Lower lobe of right lung (tissue), 2 donors: ENCODE results near the gene FEZF2. TPM values are rescaled to one million over a fixed set of nuclear protein-coding genes. Genes with fewer than 3 reads are reported as not detected.

ENCODE experiments used
- ATAC-seq, 2 donors: fragments of 200-7000 bp; cut with Tn5 transposase; one replicate each; pipeline ENCODE4 v1.9.1; 2020 to 2022; ENCODE audit warnings: mild to moderate bottlenecking in 2 of 2, moderate library complexity in 2 of 2
- DNase-seq: peaks from one replicate; pipeline ENCODE4 v3.0.0-alpha.2; 2020
- H3K27ac ChIP-seq: fragments of 200-600 bp; one replicate; pipeline ENCODE4 v1.8.0; 2022
- H3K27me3 ChIP-seq: fragments of 200-600 bp; one replicate; pipeline ENCODE4 v1.8.0; 2022; ENCODE audit warnings: low read depth
- H3K36me3 ChIP-seq: fragments of 200-600 bp; one replicate; pipeline ENCODE4 v1.8.0; 2022; ENCODE audit warnings: mild to moderate bottlenecking
- H3K4me1 ChIP-seq: fragments of 200-600 bp; one replicate; pipeline ENCODE4 v1.8.0; 2022
- H3K4me3 ChIP-seq: fragments of 200-600 bp; one replicate; pipeline ENCODE4 v1.8.0; 2022; ENCODE audit warnings: mild to moderate bottlenecking
- H3K9me3 ChIP-seq: fragments of 200-600 bp; one replicate; pipeline ENCODE4 v1.8.0; 2022
- intact Hi-C: fragments of 100-400 bp; cut with DNase I; formaldehyde crosslinking; loops from one replicate; pipeline ENCODE4 v1.11.0; 2022
- total RNA-seq: library from RNA; stranded (reverse); fragmentation: NEBNext Ultra II Directional; extraction: Animal tissue kit (Norgen Biotek cat#: 25700); gene quantifications from one replicate; pipeline ENCODE4 v1.2.1, GENCODE V29; 2021
- TF ChIP-seq, protein P1 (sequence below): fragments of 200-600 bp; IDR thresholded peaks from one replicate; pipeline ENCODE4 v1.8.0; 2022; ENCODE audit warnings: antibody characterized with exemption, mild to moderate bottlenecking
- donor health status: DM: no; HTN: yes; CAD: no; lungs with severe emphysema.

Gene FEZF2
- total RNA-seq, 1 donor from 2014 or later: not detected

DNA sequence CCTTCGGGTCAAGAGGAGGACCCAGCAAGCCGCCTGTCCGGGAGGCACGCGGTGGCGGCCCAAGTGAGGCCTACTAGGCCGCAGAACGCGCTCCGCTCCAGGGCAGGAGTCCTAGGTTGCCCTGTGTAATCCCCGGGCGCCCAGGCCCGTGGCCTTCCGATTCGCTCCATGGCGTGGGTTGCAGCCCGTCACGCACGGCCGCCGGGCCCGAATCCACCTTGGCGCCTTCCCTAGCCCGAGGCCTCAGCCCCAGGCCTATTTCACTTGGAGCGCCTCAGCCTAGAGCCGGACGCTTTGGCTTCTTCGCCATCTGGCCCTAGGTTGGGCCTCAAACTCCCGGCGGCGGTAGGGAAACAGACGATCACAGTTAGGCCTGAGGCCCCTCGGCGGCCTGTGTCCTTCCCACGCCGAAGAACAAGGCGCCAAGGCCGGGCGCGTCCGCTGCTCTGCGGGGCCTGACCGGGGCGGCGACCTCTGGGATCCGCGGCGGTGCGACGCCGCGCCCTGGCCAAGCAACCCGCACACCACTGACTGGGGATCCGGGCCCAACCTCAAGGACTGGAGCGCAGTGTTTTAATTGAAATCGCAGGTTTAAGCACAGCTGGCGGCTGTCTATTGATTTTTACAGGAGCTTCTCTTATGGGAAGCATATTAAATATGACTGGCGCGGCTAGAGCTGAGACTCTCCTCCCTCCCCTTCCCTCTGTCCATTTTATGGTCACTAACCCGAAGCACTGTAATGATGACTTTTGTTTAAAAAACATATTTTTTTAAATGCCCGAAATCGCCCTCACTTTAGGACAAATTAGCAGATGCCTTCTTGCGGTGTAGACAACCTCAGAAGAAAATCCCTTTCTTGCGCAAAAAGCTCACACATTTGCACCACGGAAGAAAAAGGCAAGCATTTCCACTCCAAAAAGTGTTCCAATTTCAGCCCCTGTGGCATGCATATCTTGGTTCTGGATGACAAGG, 3.8 kb upstream of the FEZF2 start:
- intact Hi-C loops: no loop called here
- DNase-seq: no peak
- Histone ChIP-seq H3K9me3 (no peaks in the 10 kb centered on the region), H3K27ac (no peak overlapping the region), H3K27me3 (peaks cover 94% of the 10 kb centered on the region), H3K36me3 (no peaks in the 10 kb centered on the region), H3K4me3 (no peak overlapping the region), H3K4me1 (peaks cover 7% of the 10 kb centered on the region)
- ATAC-seq: no peak
- TF ChIP-seq, protein P1, sequence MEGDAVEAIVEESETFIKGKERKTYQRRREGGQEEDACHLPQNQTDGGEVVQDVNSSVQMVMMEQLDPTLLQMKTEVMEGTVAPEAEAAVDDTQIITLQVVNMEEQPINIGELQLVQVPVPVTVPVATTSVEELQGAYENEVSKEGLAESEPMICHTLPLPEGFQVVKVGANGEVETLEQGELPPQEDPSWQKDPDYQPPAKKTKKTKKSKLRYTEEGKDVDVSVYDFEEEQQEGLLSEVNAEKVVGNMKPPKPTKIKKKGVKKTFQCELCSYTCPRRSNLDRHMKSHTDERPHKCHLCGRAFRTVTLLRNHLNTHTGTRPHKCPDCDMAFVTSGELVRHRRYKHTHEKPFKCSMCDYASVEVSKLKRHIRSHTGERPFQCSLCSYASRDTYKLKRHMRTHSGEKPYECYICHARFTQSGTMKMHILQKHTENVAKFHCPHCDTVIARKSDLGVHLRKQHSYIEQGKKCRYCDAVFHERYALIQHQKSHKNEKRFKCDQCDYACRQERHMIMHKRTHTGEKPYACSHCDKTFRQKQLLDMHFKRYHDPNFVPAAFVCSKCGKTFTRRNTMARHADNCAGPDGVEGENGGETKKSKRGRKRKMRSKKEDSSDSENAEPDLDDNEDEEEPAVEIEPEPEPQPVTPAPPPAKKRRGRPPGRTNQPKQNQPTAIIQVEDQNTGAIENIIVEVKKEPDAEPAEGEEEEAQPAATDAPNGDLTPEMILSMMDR: no peak

DNA sequence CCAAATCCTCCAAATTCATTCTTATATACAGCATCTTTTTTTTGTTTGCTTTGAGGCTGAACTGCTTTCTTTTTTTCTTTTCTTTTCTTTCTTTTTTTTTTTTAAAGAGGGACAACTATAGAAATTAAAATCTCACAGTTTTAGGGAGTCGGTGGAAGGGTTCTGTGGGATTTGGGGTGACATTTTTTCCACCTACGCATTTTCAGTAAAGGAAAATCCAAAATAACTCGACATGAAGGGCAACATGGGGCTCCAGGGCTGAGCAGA, 3.0 kb upstream of the FEZF2 start:
- Histone ChIP-seq H3K36me3 (no peaks in the 10 kb centered on the region), H3K27me3 (peaks cover 99% of the 10 kb centered on the region), H3K27ac (no peak overlapping the region), H3K9me3 (no peaks in the 10 kb centered on the region), H3K4me3 (no peak overlapping the region), H3K4me1 (peaks cover 7% of the 10 kb centered on the region)
- intact Hi-C loops: no loop called here
- TF ChIP-seq, protein P1: no peak
- no peak for DNase-seq
- ATAC-seq: no peak

DNA sequence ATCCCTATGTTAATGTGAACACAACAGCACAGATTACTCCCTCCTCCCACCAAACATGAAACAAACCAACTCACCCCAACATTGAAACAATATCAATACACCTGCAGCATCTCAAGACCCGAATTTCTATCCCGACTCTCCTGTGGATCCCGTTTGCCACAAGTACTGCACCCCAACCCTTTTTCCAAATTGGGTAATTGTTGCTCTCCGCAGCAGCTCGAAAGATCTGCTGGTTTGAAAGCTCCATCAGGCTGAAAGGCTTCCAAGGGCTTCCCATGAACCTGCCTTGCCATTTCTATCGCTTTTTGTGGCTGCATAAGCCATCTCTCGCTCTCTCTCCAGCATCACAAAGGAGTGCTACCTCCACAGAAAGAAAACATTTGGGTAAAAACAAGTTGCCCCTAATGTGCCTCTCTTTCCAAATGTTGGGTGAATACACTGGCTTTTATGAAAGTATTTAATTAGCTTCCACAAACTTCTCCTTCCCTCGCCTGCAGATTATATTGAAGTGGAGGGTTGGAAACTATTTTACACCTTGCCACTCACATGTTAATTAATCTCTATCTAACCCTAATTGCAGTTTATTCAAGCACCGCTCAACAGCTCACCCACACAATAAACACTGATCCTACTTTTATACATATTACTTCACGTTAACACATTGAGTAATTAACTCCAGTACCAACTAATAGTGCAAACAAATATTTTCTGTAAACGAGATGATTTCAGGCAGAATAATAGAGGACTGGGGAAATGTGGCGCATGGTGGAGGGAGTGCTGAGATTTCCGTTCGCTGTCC, 2.5 kb upstream of the FEZF2 start:
- no peak for ATAC-seq
- H3K36me3 ChIP-seq: no peaks in the 10 kb centered on the region
- no peak overlapping the region for H3K4me3 ChIP-seq
- intact Hi-C loops: no loop called here
- TF ChIP-seq, protein P1: no peak
- peaks cover 99% of the 10 kb centered on the region for H3K27me3 ChIP-seq
- peaks cover 7% of the 10 kb centered on the region for H3K4me1 ChIP-seq
- H3K9me3 ChIP-seq: no peaks in the 10 kb centered on the region
- H3K27ac ChIP-seq: no peak overlapping the region
- DNase-seq: no peak

DNA sequence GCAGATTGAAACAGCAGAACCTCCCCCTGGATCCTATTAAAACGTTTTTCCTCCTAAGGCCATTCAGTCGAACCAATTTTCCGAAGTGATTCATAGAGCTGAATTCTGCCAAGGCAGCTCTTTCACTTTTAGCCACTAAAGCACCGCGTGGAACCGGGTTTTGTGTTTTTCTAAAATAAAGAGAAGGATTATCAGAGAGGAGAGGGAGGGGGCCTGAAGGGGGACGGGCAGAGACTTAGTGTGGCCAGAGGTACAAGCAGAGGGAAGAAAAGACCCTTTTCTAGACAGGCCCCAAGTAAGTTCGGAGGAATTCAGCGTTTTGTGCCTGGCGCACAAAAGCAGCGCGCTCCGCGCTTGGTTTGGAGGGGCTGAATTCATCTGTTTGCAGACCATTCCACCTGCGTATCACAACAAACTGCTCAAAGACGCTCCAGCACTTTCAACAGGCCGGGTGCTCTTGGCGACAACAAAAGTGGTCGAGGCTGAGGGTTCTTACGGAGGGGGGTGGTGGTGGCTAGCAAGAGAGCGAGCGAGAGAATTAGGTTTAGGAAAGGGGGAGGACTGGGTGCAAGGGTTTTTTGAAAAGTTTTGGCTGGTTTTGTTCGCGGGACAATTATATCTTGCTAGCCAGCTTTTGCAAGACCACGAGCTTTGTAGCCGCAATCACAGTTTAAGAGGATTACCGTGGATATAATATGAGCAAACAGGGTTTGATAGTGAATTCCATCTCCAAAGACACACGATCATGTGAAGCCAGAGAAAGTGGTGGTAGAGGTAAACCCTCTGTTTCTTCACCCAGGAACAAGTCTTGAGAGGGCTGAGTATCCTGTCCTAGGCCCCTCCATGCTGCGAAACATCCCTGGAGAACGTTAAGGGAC, 1.2 kb upstream of the FEZF2 start:
- Histone ChIP-seq H3K27ac (no peak overlapping the region), H3K4me3 (peak overlapping the region; percentile 3), H3K27me3 (peaks cover 99% of the 10 kb centered on the region), H3K9me3 (no peaks in the 10 kb centered on the region), H3K4me1 (peaks cover 8% of the 10 kb centered on the region), H3K36me3 (no peaks in the 10 kb centered on the region)
- no peak for DNase-seq
- ATAC-seq: no peak
- TF ChIP-seq, protein P1: no peak
- intact Hi-C loops: no loop called here

DNA sequence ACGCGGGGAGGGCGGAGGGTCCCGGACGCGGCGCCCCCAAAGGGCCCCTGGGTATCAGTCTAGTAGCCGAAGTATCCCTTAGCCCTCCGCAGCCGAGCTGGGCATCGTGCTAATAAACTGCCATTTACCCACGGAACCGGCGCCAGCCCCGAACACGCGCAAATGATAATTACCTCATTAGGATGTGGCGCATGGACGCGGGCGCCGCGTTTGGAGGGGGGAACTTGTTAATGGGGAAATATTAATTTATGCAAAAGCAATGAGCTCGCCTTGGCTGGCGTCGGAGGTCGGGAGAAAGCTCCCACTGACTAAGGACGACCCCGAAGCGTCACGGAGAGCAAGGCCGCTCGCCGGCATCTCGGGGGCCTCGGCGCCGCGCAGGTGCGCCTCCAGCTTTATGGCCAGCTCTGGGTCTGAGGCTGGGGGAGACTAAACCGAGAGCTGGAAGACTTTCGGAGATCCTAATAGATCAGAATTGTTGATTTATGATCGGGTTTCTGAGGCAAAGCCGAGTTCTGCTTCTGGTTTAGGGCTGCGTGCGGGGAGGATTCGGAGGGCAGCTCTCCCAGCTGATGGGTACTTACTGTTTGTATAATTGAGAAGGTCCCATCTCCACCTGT, 474 bp upstream of the FEZF2 start:
- H3K27ac ChIP-seq: no peak overlapping the region
- ATAC-seq (no peak), DNase-seq (no peak)
- H3K36me3 ChIP-seq: no peaks in the 10 kb centered on the region
- intact Hi-C loops: no loop called here
- TF ChIP-seq, protein P1: no peak
- peaks cover 99% of the 10 kb centered on the region for H3K27me3 ChIP-seq
- H3K9me3 ChIP-seq: no peaks in the 10 kb centered on the region
- H3K4me1 ChIP-seq: peaks cover 15% of the 10 kb centered on the region
- peak overlapping the region; percentile 3 for H3K4me3 ChIP-seq
